Adipocyte (in vitro differentiated cells): ENCODE measurements around the gene BCL11B.

Source experiments
- DNase-seq: peaks from one replicate; pipeline ENCODE4 v3.0.0-alpha.2; 2015; ENCODE audit warnings: low read depth
- H3K27me3 ChIP-seq: replicated peaks from 2 replicates; pipeline ENCODE4 v1.7.0; 2013; ENCODE audit warnings: mild to moderate bottlenecking, low read length, moderate library complexity; ENCODE audit not compliant: control insufficient read depth, insufficient read depth
- H3K36me3 ChIP-seq: 2 replicates; pipeline ENCODE4 v1.7.0; 2013; ENCODE audit warnings: low read length, mild to moderate bottlenecking, moderate library complexity; ENCODE audit not compliant: control insufficient read depth, insufficient read depth, severe bottlenecking
- H3K4me1 ChIP-seq: 2 replicates; pipeline ENCODE4 v1.7.0; 2013; ENCODE audit warnings: mild to moderate bottlenecking, low read length, moderate library complexity; ENCODE audit not compliant: control insufficient read depth, insufficient read depth
- H3K4me3 ChIP-seq: 2 replicates; pipeline ENCODE4 v1.7.0; 2013; ENCODE audit warnings: mild to moderate bottlenecking, low read length, moderate library complexity
- H3K9ac ChIP-seq: 2 replicates; pipeline ENCODE4 v1.7.0; 2013; ENCODE audit warnings: mild to moderate bottlenecking, low read length, moderate library complexity
- H3K9me3 ChIP-seq: 2 replicates; pipeline ENCODE4 v1.7.0; 2013; ENCODE audit warnings: mild to moderate bottlenecking, low read length, moderate library complexity; ENCODE audit not compliant: control insufficient read depth

The BCL11B gene

GRCh38 chr14:99264691-99265450, 7.1 kb downstream of the BCL11B start:
- Histone ChIP-seq H3K27me3 (peaks cover 55% of the 10 kb centered on the region), H3K36me3 (no peaks in the 10 kb centered on the region)

GRCh38 chr14:99263564-99264330, 8.2 kb downstream of the BCL11B start:
- H3K9me3 ChIP-seq: no peaks in the 10 kb centered on the region
- H3K27me3 ChIP-seq: peaks cover 61% of the 10 kb centered on the region
- no peak for DNase-seq
- no peaks in the 10 kb centered on the region for H3K36me3 ChIP-seq
- H3K4me3 ChIP-seq: no peak overlapping the region
- no peak overlapping the region for H3K9ac ChIP-seq
- H3K4me1 ChIP-seq: peaks cover 6% of the 10 kb centered on the region

More at GRCh38 chr14:99264691-99265450, 7.1 kb downstream of the BCL11B start:
- H3K9me3 ChIP-seq: no peaks in the 10 kb centered on the region
- peaks cover 3% of the 10 kb centered on the region for H3K4me1 ChIP-seq
- no peak overlapping the region for H3K4me3 ChIP-seq
- no peak overlapping the region for H3K9ac ChIP-seq
- no peak for DNase-seq

- H3K9ac ChIP-seq: no peak overlapping the region
- no peak for DNase-seq
- H3K9me3 ChIP-seq: no peaks in the 10 kb centered on the region
- H3K4me3 ChIP-seq: no peak overlapping the region
- H3K4me1 ChIP-seq: peaks cover 8% of the 10 kb centered on the region
- peaks cover 59% of the 10 kb centered on the region for H3K27me3 ChIP-seq
- no peaks in the 10 kb centered on the region for H3K36me3 ChIP-seq
Measured at GRCh38 chr14:99262977-99263448, 9.0 kb downstream of the BCL11B start.

- Histone ChIP-seq H3K27me3 (peaks cover 62% of the 10 kb centered on the region), H3K4me3 (no peak overlapping the region), H3K4me1 (peaks cover 8% of the 10 kb centered on the region), H3K9ac (no peak overlapping the region), H3K36me3 (no peaks in the 10 kb centered on the region), H3K9me3 (no peaks in the 10 kb centered on the region)
- no peak for DNase-seq
Measured at GRCh38 chr14:99261912-99262787, 9.8 kb downstream of the BCL11B start.

- Histone ChIP-seq H3K4me3 (no peak overlapping the region), H3K9me3 (no peaks in the 10 kb centered on the region), H3K9ac (no peak overlapping the region), H3K4me1 (peaks cover 5% of the 10 kb centered on the region), H3K36me3 (no peaks in the 10 kb centered on the region), H3K27me3 (peaks cover 68% of the 10 kb centered on the region)
- no peak for DNase-seq
Measured at GRCh38 chr14:99260587-99261551, 11.1 kb downstream of the BCL11B start.

GRCh38 chr14:99260116-99260515, 11.9 kb downstream of the BCL11B start:
- no peak overlapping the region for H3K4me3 ChIP-seq
- H3K36me3 ChIP-seq: no peaks in the 10 kb centered on the region
- peaks cover 5% of the 10 kb centered on the region for H3K4me1 ChIP-seq
- no peak for DNase-seq
- H3K9me3 ChIP-seq: no peaks in the 10 kb centered on the region
- H3K27me3 ChIP-seq: peaks cover 65% of the 10 kb centered on the region
- no peak overlapping the region for H3K9ac ChIP-seq

- peaks cover 59% of the 10 kb centered on the region for H3K27me3 ChIP-seq
- peak overlapping the region; percentile 38 for H3K4me3 ChIP-seq
- H3K4me1 ChIP-seq: peaks cover 5% of the 10 kb centered on the region
- no peak overlapping the region for H3K9ac ChIP-seq
- H3K9me3 ChIP-seq: no peaks in the 10 kb centered on the region
- no peak for DNase-seq
- no peaks in the 10 kb centered on the region for H3K36me3 ChIP-seq
Measured at GRCh38 chr14:99258876-99259726, 12.9 kb downstream of the BCL11B start.

GRCh38 chr14:99258341-99258861, 13.6 kb downstream of the BCL11B start:
- no peak for DNase-seq
- Histone ChIP-seq H3K4me3 (no peak overlapping the region), H3K36me3 (no peaks in the 10 kb centered on the region), H3K27me3 (peaks cover 60% of the 10 kb centered on the region), H3K4me1 (peaks cover 5% of the 10 kb centered on the region), H3K9me3 (no peaks in the 10 kb centered on the region), H3K9ac (no peak overlapping the region)

GRCh38 chr14:99257673-99258221, 14.2 kb downstream of the BCL11B start:
- Histone ChIP-seq H3K4me1 (peaks cover 5% of the 10 kb centered on the region), H3K9ac (no peak overlapping the region), H3K27me3 (peaks cover 67% of the 10 kb centered on the region), H3K9me3 (no peaks in the 10 kb centered on the region), H3K36me3 (no peaks in the 10 kb centered on the region), H3K4me3 (no peak overlapping the region)
- DNase-seq: no peak
